Esophagus squamous epithelium (tissue), 4 donors: ENCODE results near the gene MCM3AP.

Experiments used
- POLR2A ChIP-seq, 4 donors: fragments of 450-650 bp; IDR thresholded peaks; one replicate each; pipeline ENCODE4 v1.6.1; 2017; ENCODE audit warnings: antibody characterized with exemption in 4 of 4, mild to moderate bottlenecking in 4 of 4, moderate library complexity in 3 of 4
- TF ChIP-seq, protein P1 (sequence below), 6 experiments: fragments of 450-650 bp in 4 of 6; fragments of 200-600 bp in 2 of 6; sonication (generic) in 2 of 6; IDR thresholded peaks; one replicate each; pipeline ENCODE4 v1.5.1; 2016 to 2019; ENCODE audit warnings: antibody characterized with exemption in 6 of 6, mild to moderate bottlenecking in 4 of 6, moderate library complexity in 4 of 6

DNA sequence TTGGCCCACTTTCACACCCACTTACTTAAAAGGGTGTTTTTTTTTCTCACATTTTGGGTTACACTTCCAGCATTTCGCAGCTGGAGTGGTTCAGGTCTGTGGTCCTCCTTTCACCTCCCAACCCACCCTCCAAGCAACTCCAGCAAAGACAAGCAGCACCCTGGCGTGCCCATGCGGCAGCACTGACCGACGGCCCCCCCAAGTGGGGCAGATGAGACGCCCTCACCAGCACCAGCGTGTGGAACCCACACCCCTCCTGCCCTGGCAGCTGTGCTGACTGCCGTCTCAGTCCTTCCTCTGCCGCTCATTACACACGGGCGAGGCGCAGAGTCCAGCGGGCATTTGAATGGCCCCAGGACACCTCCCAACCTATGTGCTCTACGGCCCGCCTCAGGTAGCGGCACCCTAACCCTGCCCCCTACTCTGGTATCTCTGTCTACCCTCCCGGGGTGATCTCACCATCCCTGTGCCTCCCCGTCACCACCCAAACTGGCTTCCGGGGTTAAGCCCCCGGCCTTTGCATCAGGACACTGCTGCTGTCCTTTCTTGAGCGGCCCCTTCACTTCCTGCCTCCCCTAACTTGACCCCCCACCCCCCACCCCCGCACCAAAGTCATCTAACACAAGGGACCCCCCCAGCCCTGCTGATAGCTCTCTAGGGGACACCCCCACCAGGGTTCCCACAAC is 67.8 kb downstream of the MCM3AP start:
- TF ChIP-seq, protein P1, sequence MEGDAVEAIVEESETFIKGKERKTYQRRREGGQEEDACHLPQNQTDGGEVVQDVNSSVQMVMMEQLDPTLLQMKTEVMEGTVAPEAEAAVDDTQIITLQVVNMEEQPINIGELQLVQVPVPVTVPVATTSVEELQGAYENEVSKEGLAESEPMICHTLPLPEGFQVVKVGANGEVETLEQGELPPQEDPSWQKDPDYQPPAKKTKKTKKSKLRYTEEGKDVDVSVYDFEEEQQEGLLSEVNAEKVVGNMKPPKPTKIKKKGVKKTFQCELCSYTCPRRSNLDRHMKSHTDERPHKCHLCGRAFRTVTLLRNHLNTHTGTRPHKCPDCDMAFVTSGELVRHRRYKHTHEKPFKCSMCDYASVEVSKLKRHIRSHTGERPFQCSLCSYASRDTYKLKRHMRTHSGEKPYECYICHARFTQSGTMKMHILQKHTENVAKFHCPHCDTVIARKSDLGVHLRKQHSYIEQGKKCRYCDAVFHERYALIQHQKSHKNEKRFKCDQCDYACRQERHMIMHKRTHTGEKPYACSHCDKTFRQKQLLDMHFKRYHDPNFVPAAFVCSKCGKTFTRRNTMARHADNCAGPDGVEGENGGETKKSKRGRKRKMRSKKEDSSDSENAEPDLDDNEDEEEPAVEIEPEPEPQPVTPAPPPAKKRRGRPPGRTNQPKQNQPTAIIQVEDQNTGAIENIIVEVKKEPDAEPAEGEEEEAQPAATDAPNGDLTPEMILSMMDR (IDR thresholded peaks at IDR 0.05): no peak
- TF ChIP-seq POLR2A (IDR thresholded peaks at IDR 0.05): no peak
